DMS 273 (cell line): ENCODE measurements around the gene MFGE8.
A peak's percentile ranks its signal among the peaks of the same experiment; 100 is the strongest.

Source experiments
- DNase-seq: peaks from one replicate; lab custom pipeline; 2025; ENCODE audit not compliant: unreplicated experiment; lab: John Stamatoyannopoulos, UW

MFGE8 gene

GRCh38 chr15:88920186-88920891 is 7.2 kb upstream of the MFGE8 start:
- DNase-seq = no peak

GRCh38 chr15:88918738-88919137 is 5.6 kb upstream of the MFGE8 start:
- DNase-seq = peak; percentile 26

GRCh38 chr15:88917760-88918159 is 4.6 kb upstream of the MFGE8 start:
- no peak for DNase-seq

GRCh38 chr15:88915354-88915753 is 2.2 kb upstream of the MFGE8 start:
- DNase-seq = no peak

- DNase-seq = no peak
Measured at GRCh38 chr15:88913850-88914169, 631 bp upstream of the MFGE8 start.

- peak; percentile 13 for DNase-seq
Measured at GRCh38 chr15:88912500-88912921, 668 bp downstream of the MFGE8 start.

- no peak for DNase-seq
Measured at GRCh38 chr15:88911766-88912118, 1.4 kb downstream of the MFGE8 start.

GRCh38 chr15:88909956-88910831 is 3.0 kb downstream of the MFGE8 start:
- no peak for DNase-seq

- DNase-seq = no peak
Measured at GRCh38 chr15:88908697-88909621, 4.2 kb downstream of the MFGE8 start.

GRCh38 chr15:88908123-88908522 is 5.1 kb downstream of the MFGE8 start:
- no peak for DNase-seq

GRCh38 chr15:88907111-88907510 is 6.1 kb downstream of the MFGE8 start:
- DNase-seq = no peak

- no peak for DNase-seq
Measured at GRCh38 chr15:88906551-88906950, 6.6 kb downstream of the MFGE8 start.

GRCh38 chr15:88906130-88906529 is 7.0 kb downstream of the MFGE8 start:
- DNase-seq = no peak

GRCh38 chr15:88905576-88905975 is 7.6 kb downstream of the MFGE8 start:
- DNase-seq = no peak

- peak; percentile 79 for DNase-seq
Measured at GRCh38 chr15:88904624-88905327, 8.4 kb downstream of the MFGE8 start.

- no peak for DNase-seq
Measured at GRCh38 chr15:88904257-88904623, 8.9 kb downstream of the MFGE8 start.

- DNase-seq = no peak
Measured at GRCh38 chr15:88902846-88903245, 10.3 kb downstream of the MFGE8 start.

- DNase-seq = no peak
Measured at GRCh38 chr15:88902221-88902835, 10.9 kb downstream of the MFGE8 start.

- DNase-seq = no peak
Measured at GRCh38 chr15:88901508-88902220, 11.5 kb downstream of the MFGE8 start.

- no peak for DNase-seq
Measured at GRCh38 chr15:88900982-88901418, 12.2 kb downstream of the MFGE8 start.
